A673 (cell line): ENCODE measurements around the gene HPS1. TPM values are rescaled to one million over a fixed set of nuclear protein-coding genes. Genes with fewer than 3 reads are reported as not detected.

Source experiments
- BruUV-seq: library from RNA; stranded (reverse); fragments of 400-500 nt; replicated peaks from 2 replicates; lab custom pipeline; 2021; lab: Mats Ljungman, UMichigan
- CTCF ChIA-PET: fragments of 300-600 bp; sonication (Branson Sonifier 250); formaldehyde crosslinking; loops from one replicate; lab custom pipeline; 2022; ENCODE audit warnings: antibody characterized with exemption; lab: Charles Lee
- POLR2A ChIA-PET: fragments of 300-600 bp; sonication (Branson Sonifier 250); formaldehyde crosslinking; loops from one replicate; lab custom pipeline; 2022; ENCODE audit warnings: antibody characterized with exemption; ENCODE audit not compliant: low non-redundant PET; lab: Charles Lee
- DNase-seq: peaks from one replicate; pipeline ENCODE4 v3.0.0-alpha.2; 2015; ENCODE audit warnings: low spot score
- H3K27ac ChIP-seq: fragments of 200-600 bp; sonication (generic); 2 replicates; pipeline ENCODE4 v1.5.1; 2016; ENCODE audit warnings: mixed run types, low read depth, mild to moderate bottlenecking, mixed read lengths, antibody characterized with exemption, low read length; ENCODE audit not compliant: poor library complexity, severe bottlenecking
- H3K27me3 ChIP-seq: fragments of 200-600 bp; sonication (generic); replicated peaks from 2 replicates; pipeline ENCODE4 v1.6.1; 2017; ENCODE audit warnings: mixed run types, low read depth, mild to moderate bottlenecking, mixed read lengths, antibody characterized with exemption, low read length; ENCODE audit not compliant: insufficient read depth, poor library complexity
- H3K36me3 ChIP-seq: fragments of 200-600 bp; sonication (generic); 2 replicates; pipeline ENCODE4 v1.6.1; 2016; ENCODE audit warnings: mixed run types, mild to moderate bottlenecking, mixed read lengths, antibody characterized with exemption, low read length; ENCODE audit not compliant: insufficient read depth, poor library complexity, severe bottlenecking
- H3K4me1 ChIP-seq: fragments of 200-600 bp; sonication (generic); 2 replicates; pipeline ENCODE4 v1.6.1; 2017; ENCODE audit warnings: mixed run types, mild to moderate bottlenecking, mixed read lengths, antibody characterized with exemption, low read length; ENCODE audit not compliant: insufficient read depth, poor library complexity, severe bottlenecking
- H3K4me3 ChIP-seq: fragments of 200-600 bp; sonication (generic); 2 replicates; pipeline ENCODE4 v1.5.1; 2016; ENCODE audit warnings: low read depth, mixed run types, mild to moderate bottlenecking, mixed read lengths, low read length; ENCODE audit not compliant: poor library complexity, severe bottlenecking
- H3K9me3 ChIP-seq: fragments of 200-600 bp; sonication (generic); 2 replicates; pipeline ENCODE4 v1.6.1; 2016; ENCODE audit warnings: mixed run types, low read depth, mild to moderate bottlenecking, mixed read lengths, antibody characterized with exemption, low read length; ENCODE audit not compliant: poor library complexity, severe bottlenecking
- CTCF ChIP-seq: fragments of 300-800, 200-600 bp; sonication (generic); conservative IDR thresholded peaks from 2 replicates; pipeline ENCODE4 v1.5.1; 2017; ENCODE audit warnings: low read depth, mild to moderate bottlenecking, antibody characterized with exemption, low read length, moderate library complexity, mixed read lengths
- EZH2 ChIP-seq: fragments of 200-600 bp; sonication (generic); IDR thresholded peaks from 2 replicates; pipeline ENCODE4 v1.6.1; 2017; ENCODE audit warnings: borderline replicate concordance, low read depth, mild to moderate bottlenecking, mixed read lengths, antibody characterized with exemption, low read length; ENCODE audit not compliant: poor library complexity, severe bottlenecking
- intact Hi-C: fragments of 100-400 bp; cut with micrococcal nuclease; formaldehyde crosslinking; loops from one replicate; pipeline ENCODE4 v1.10.0; 2022; ENCODE audit not compliant: unreplicated experiment
- total RNA-seq: library from RNA; stranded (reverse); gene quantifications from 2 replicates; pipeline ENCODE4 v1.2.3, GENCODE V29; 2021

HPS1 gene
- total RNA-seq, 1 experiment from 2014 or later, result 40.6 TPM

DNA sequence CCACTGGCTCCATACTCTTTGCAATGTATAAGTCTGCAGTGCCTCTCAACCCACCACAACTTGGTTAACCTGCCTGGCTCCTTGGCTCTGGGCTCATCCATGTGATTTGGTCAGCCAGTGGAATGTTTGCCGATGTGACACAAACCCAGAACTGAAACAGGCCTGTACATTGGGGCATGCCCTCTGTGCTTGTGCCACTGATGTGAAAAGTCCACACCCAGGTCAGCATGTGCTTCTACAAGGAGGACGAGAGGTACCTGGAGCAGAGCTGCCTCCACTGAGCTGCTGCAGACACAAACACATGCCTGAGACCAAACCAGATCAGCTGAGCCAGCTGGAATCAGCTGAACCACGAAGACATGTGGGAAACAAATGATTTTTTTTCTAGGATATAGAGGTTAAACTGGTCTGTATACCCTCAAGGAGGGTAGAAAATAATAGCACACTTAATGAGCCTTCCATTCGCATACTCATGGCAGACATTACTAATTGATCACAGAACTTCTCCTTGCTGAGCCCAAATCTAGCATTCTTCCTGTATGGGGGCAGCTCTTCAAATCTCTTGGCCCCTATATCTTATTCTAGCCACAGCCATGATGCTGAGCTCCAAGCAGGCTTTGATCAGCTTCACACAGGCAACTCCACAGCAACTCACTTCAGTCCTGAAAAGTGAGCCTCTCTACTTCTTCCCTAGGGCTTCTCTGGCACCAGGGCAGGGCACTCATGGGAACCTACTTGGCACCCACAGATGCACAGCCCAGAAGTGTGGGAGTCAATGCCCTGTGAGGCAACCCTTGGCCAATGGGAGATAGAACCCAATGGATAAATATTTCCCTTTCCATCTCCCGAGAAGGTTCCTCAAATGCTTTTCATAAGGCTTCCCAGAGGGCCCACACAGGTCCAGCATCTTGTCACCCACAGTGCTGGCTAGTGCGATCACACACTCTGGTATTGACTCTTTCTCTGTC is 50.4 kb downstream of the HPS1 start:
- CTCF ChIA-PET, result no interaction called here
- Histone ChIP-seq H3K27ac (no peak overlapping the region), H3K4me1 (no peaks in the 10 kb centered on the region), H3K36me3 (no peaks in the 10 kb centered on the region), H3K4me3 (no peak overlapping the region), H3K27me3 (no peaks in the 10 kb centered on the region), H3K9me3 (no peaks in the 10 kb centered on the region)
- no peak for DNase-seq
- BruUV-seq, result no TSS peak
- POLR2A ChIA-PET, result no interaction called here
- TF ChIP-seq EZH2, result no peak
- TF ChIP-seq CTCF, result no peak
- intact Hi-C loops, result no loop called here

DNA sequence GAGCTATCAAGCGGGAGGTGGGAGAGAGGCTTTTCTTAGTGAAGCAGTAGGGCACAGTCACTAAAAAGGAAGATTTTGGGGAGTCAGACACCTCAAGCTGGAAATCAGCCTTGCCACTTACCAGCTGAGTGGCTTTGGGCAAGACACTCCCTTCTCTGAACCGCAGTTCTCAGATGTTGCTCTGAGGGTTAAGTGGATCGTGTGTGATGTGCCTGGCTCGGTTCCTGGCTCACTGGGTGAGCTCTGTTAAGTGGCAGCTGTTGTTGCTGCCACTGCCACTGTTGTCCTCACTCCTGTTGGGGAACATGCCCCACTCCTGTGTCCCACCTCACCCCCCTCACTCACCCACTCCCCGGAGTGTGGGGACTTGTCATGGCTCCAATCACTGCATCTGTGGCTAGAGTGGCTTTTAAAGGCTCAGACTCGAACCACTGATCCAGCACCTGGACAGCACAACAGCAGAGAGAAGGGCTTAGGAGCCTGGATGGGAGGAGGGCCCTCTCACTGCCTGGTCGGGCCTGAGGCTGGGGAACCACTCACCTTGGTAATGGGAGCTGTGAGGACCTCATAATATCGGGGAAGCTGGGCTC is 51.8 kb downstream of the HPS1 start:
- Histone ChIP-seq H3K9me3 (no peaks in the 10 kb centered on the region), H3K36me3 (no peaks in the 10 kb centered on the region), H3K27ac (no peak overlapping the region), H3K4me1 (no peaks in the 10 kb centered on the region), H3K4me3 (no peak overlapping the region), H3K27me3 (no peaks in the 10 kb centered on the region)
- POLR2A ChIA-PET, result no interaction called here
- intact Hi-C loops, result no loop called here
- CTCF ChIA-PET, result no interaction called here
- DNase-seq, result no peak
- BruUV-seq, result no TSS peak
- TF ChIP-seq EZH2 (no peak), CTCF (no peak)

DNA sequence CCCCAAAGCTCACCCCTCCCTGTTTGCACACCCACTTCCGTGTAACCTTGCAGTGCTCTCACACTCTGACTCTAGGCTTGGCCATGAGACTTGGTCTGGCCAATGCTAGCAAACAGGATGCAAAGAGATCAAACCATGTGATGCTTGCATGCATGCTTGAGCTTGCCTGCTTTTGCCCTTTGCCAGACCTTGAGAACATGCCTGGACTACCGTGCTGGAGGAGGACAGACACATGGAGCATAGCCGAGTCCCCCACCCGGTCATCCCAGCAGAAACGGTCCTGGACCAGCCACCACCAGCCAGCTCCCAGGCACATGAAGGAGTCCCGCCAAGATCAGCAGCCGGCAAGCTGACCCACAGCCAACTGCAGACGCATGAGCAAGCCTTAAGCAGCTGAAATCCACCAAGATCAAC is 55.1 kb downstream of the HPS1 start:
- no peak for DNase-seq
- Histone ChIP-seq H3K36me3 (no peaks in the 10 kb centered on the region), H3K9me3 (no peaks in the 10 kb centered on the region), H3K4me1 (no peaks in the 10 kb centered on the region), H3K27ac (no peak overlapping the region), H3K4me3 (no peak overlapping the region), H3K27me3 (no peaks in the 10 kb centered on the region)
- intact Hi-C loops, result no loop called here
- BruUV-seq, result no TSS peak
- POLR2A ChIA-PET, result no interaction called here
- CTCF ChIA-PET, result no interaction called here
- TF ChIP-seq EZH2, result no peak
- no peak for TF ChIP-seq CTCF
